Stimulated activated CD8-positive, alpha-beta memory T cell treated with anti-CD3 and anti-CD28 coated beads, Interleukin-2, amount 100 ng/mL, for 48 hours (primary cell): ENCODE results near the gene DNASE2B.
"Not testable (repeated sequence)": the region's sequence is repeated elsewhere in the genome, so short reads cannot be mapped to it uniquely, and the experiment has no call there.

Experiments
- DNase-seq, 2 donors: peaks; one replicate each; pipeline ENCODE4 v3.0.0-alpha.2; 2020; ENCODE audit warnings: low read depth in 2 of 2

The DNASE2B gene

DNA sequence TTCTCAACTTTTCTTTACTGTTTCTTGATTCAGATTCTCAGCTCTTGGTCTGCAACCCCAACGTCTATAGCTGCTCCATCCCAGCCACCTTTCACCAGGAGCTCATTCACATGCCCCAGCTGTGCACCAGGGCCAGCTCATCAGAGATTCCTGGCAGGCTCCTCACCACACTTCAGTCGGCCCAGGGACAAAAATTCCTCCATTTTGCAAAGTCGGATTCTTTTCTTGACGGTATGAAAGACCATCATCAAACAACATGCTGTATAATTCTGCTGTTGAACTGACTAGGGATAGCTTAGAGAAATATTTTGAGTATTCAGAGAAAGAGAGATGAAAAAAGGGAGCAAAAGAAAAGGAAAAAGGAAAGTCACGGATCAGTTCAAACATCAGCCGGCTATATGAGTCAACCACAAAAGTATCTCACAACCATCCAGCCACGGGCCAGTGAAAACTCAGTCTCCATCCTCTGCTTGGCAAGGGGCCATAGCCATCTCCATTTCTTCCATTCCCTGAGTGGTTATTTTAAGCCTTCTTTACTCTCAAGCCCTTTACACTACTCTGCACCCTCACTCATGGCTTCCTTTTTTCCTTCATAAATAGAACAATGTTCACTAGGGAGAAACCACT lies 14.1 kb downstream of the DNASE2B start:
- no peak for DNase-seq

GRCh38 chr1:84415396-84415795 lies 17.1 kb downstream of the DNASE2B start:
- no peak for DNase-seq

DNA sequence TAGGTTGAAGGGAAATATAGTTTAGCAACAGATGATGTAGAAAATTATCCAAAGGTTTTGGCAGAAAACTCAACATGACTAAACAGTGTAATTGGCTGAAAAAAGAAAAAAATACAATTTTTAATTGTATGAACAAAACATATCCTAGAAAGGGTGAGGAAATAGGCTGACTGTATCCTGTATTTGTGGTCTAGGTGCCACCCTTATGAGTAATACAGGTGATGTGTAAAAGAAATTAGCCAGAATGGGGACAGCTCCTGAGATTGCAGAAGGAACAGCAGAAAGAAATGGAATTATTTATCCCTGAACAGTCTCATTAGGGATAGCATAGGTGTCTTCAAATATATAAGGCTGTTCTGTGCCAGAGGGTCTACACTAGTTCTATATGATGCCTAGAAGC lies 24.6 kb downstream of the DNASE2B start:
- no peak for DNase-seq

- no peak for DNase-seq
Observed at GRCh38 chr1:84424513-84425149, 26.3 kb downstream of the DNASE2B start.

GRCh38 chr1:84425150-84425896 lies 27.0 kb downstream of the DNASE2B start:
- no peak for DNase-seq

- no peak for DNase-seq
Observed at GRCh38 chr1:84426376-84426775, 28.1 kb downstream of the DNASE2B start.

GRCh38 chr1:84427250-84428188 lies 29.2 kb downstream of the DNASE2B start:
- no peak for DNase-seq

DNA sequence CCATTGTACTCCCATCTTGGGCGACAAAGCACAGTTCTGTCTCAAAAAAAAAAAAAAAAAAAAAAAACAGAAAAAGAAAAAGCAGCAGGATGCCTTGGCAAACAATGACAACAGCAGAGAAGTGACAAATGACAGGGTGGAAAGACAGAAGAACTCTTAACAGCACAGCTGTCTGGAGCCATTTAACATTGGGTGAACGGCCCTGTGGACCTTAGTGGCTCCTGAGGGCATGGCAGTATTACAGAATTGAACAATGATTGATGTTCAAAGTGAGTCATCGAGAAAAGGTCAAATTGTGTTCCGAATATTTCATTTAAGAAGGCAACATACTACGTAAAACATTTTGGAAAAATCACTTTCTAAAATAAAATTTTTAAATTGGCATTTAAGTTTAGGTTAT lies 30.0 kb downstream of the DNASE2B start:
- DNase-seq, result no peak

- no peak for DNase-seq
Observed at GRCh38 chr1:84429231-84429630, 30.9 kb downstream of the DNASE2B start.

GRCh38 chr1:84430546-84430945 lies 32.3 kb downstream of the DNASE2B start:
- DNase-seq, result no peak

- DNase-seq, result peak in 1 of 2 donors; percentile 10
Observed at GRCh38 chr1:84433258-84434080, 35.2 kb downstream of the DNASE2B start.

DNA sequence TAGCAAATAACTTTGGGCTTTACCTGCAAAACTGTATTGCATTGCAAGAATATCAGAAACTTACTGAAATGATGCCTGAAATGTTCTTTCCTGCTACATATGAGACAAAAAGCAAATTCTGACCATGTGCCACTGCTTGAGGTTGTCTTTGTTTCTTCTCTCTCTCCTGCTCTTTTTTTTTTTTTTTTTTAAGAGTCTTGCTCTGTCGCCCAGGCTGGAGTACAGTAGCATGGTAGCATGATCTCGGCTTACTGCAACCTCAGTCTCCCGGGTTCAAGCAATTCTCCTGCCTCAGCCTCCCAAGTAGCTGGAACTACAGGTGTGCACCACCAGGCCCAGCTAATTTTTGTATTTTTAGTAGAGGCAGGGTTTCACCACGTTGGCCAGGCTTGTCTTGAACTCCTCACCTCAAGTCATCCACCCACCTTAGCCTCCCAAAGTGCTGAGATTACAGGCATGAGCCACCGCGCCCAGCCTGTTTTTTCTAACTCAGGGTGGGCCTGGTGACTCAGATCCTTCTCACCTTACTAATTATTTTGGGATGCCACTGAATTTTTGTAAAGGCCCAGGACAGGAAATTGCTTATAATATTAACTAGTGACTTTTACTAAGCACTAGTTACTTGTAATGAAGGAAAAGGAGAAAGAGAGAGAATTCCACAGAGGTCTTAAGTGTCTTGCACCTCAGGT lies 35.9 kb downstream of the DNASE2B start:
- no peak for DNase-seq

GRCh38 chr1:84434801-84435549 lies 36.7 kb downstream of the DNASE2B start:
- no peak for DNase-seq

- DNase-seq, result no peak
Observed at GRCh38 chr1:84436876-84437655, 38.8 kb downstream of the DNASE2B start.

DNA sequence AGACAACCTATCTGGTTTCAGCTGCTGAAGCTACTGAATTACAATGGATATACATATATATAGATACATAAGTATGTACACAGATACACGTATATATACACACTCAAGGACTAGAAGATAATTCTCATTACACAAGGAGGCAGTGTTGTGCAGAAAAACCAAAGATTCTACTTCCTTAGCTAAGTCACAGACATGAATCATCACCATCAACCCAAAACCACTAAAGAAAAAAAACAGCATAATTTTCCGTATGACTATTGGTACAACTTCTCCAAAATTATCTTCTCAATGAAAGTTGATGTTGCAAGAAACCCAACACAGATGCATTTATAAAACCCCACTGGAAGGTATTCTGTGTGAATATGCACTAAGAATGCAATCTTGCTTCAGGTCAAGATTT lies 44.0 kb downstream of the DNASE2B start:
- no peak for DNase-seq

DNA sequence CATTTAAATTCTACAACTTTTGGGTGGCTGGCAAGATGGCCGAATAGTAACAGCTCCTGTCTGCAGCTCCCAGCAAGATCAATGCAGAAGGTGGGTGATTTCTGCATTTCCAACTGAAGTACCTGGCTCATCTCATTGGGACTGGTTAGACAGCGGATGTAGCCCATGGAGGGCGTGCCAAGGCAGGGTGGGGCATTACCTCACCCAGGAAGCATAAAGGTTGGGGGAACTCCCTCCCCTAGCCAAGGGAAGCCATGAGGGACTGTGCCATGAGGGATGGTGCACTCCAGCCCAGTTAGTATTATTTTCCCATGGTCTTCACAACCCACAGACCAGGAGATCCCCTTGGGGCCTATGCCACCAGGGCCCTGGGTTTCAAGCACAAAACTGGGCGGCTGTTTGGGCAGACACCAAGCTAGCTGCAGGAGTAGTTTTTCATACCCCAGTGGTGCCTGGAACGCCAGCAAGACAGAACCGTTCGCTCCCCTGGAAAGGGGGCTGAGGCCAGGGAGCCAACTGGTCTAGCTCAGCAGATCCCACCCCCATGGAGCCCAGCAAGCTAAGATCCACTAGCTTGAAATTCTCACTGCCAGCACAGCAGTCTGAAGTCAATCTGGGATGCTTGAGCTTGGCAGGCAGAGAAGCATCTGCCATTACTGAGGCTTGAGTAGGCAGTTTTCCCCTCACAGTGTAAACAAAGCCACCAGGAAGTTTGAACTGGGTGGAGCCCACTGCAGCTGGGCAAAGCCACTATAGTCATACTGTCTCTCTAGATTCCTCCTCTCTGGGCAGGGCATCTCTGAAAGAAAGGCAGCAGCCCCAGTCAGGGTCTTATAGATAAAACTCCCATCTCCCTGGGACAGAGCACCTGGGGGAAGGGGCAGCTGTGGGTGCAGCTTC lies 44.7 kb downstream of the DNASE2B start:
- DNase-seq, result peak in 1 of 2 donors; percentile 10

- DNase-seq, result not testable (repeated sequence)
Observed at GRCh38 chr1:84448704-84449103, 50.4 kb downstream of the DNASE2B start.

GRCh38 chr1:84450910-84451309 lies 52.6 kb downstream of the DNASE2B start:
- DNase-seq, result no peak
